Measurements from ENCODE around the gene GNAI3.

The GNAI3 gene

GRCh38 chr1:109502364-109502851, 46.0 kb upstream of the GNAI3 start:
- Histone ChIP-seq H4K5ac (ENCODE audit: low read length) (no peak overlapping the region), H3K27ac (ENCODE audit: low read depth, low read length) (no peak overlapping the region), H3K36me3 (ENCODE audit: control insufficient read depth, insufficient read depth, low read length) (no peaks in the 10 kb centered on the region), H2BK5ac (ENCODE audit: low read length) (no peak overlapping the region), H3K4me3 (ENCODE audit: low read length) (no peak overlapping the region), H3K18ac (ENCODE audit: low read length) (no peak overlapping the region), H2BK120ac (ENCODE audit: low read depth, low read length) (no peak overlapping the region), H2BK15ac (replicated peaks; ENCODE audit: low read depth) (no peak overlapping the region), H3K23ac (ENCODE audit: low read length) (no peak overlapping the region), H2AK5ac (ENCODE audit: low read length) (no peak overlapping the region), H3K9ac (ENCODE audit: low read length) (no peak overlapping the region), H3K4ac (ENCODE audit: low read depth, low read length) (no peak overlapping the region), H3K4me2 (ENCODE audit: low read length) (no peak overlapping the region), H3K79me2 (ENCODE audit: control insufficient read depth, insufficient read depth, low read length) (no peaks in the 10 kb centered on the region), H3K56ac (ENCODE audit: low read length) (no peak overlapping the region), H3K27me3 (ENCODE audit: insufficient read depth, low read length, poor library complexity) (no peaks in the 10 kb centered on the region), H4K8ac (ENCODE audit: low read depth, low read length) (no peak overlapping the region), H3K79me1 (ENCODE audit: low read length) (no peaks in the 10 kb centered on the region), H3K4me1 (ENCODE audit: control insufficient read depth, low read depth, low read length) (peaks cover 2% of the 10 kb centered on the region)
- no peak for DNase-seq
- no CpG with 5 or more reads among the region's 3 CpGs for WGBS (ENCODE audit: extremely low coverage, insufficient coverage, low lambda C conversion rate)

DNA sequence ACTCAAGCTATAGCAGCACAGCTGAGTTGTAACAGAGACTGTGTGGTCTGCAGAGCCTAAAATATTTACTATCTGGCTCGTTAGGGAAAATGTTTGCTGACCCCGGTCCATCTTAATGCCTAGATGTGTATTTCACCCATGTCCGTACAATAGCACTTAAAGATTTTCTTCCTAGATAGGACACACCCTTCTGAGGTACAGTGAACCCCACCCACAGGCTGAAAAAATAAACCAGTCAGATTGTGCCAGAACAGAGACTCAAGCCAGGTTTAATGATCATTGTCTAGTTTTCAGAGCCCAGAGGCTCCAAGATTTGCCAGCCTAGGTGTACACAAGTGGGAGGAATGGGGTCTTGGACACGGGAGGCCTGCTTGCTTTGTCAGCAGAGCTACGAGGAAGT, 44.5 kb upstream of the GNAI3 start:
- Histone ChIP-seq H2BK5ac (ENCODE audit: low read length) (no peak overlapping the region), H3K36me3 (ENCODE audit: control insufficient read depth, insufficient read depth, low read length) (no peaks in the 10 kb centered on the region), H3K4me2 (ENCODE audit: low read length) (no peak overlapping the region), H4K8ac (ENCODE audit: low read depth, low read length) (no peak overlapping the region), H2AK5ac (ENCODE audit: low read length) (no peak overlapping the region), H3K56ac (ENCODE audit: low read length) (no peak overlapping the region), H3K4me1 (ENCODE audit: control insufficient read depth, low read depth, low read length) (peaks cover 2% of the 10 kb centered on the region), H3K18ac (ENCODE audit: low read length) (no peak overlapping the region), H4K5ac (ENCODE audit: low read length) (no peak overlapping the region), H2BK120ac (ENCODE audit: low read depth, low read length) (no peak overlapping the region), H3K9ac (ENCODE audit: low read length) (no peak overlapping the region), H2BK15ac (replicated peaks; ENCODE audit: low read depth) (no peak overlapping the region), H3K4ac (ENCODE audit: low read depth, low read length) (no peak overlapping the region), H3K23ac (ENCODE audit: low read length) (no peak overlapping the region), H3K27ac (ENCODE audit: low read depth, low read length) (no peak overlapping the region), H3K4me3 (ENCODE audit: low read length) (no peak overlapping the region), H3K27me3 (ENCODE audit: insufficient read depth, low read length, poor library complexity) (peaks cover 2% of the 10 kb centered on the region), H3K79me1 (ENCODE audit: low read length) (no peaks in the 10 kb centered on the region), H3K79me2 (ENCODE audit: control insufficient read depth, insufficient read depth, low read length) (no peaks in the 10 kb centered on the region)
- DNase-seq: no peak
- WGBS (ENCODE audit: extremely low coverage, insufficient coverage, low lambda C conversion rate): no CpG with 5 or more reads among the region's 5 CpGs

DNA sequence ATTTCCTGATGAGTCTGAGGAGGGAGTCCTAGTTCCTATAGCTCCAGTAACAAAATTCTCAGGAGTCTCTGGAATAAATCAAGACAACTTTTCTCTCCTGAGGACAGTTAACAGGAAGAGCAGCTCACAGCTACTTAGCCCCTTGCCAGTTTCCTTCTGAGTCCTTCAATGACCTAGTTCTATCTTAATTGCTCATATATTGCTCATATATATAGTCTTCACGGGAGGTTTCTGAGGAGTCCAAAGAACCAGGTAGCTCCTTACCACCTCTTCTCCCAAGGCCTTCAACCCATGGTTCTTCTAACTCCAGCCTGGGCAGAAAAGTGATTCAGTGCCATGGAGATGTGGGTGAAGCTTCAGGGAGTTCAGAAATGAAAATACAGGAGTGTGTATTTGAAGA, 43.4 kb upstream of the GNAI3 start:
- Histone ChIP-seq H3K36me3 (ENCODE audit: control insufficient read depth, insufficient read depth, low read length) (no peaks in the 10 kb centered on the region), H3K79me1 (ENCODE audit: low read length) (no peaks in the 10 kb centered on the region), H3K79me2 (ENCODE audit: control insufficient read depth, insufficient read depth, low read length) (no peaks in the 10 kb centered on the region), H3K27me3 (ENCODE audit: insufficient read depth, low read length, poor library complexity) (peaks cover 2% of the 10 kb centered on the region), H3K9ac (ENCODE audit: low read length) (no peak overlapping the region), H2BK120ac (ENCODE audit: low read depth, low read length) (no peak overlapping the region), H2BK15ac (replicated peaks; ENCODE audit: low read depth) (no peak overlapping the region), H3K4ac (ENCODE audit: low read depth, low read length) (no peak overlapping the region), H4K8ac (ENCODE audit: low read depth, low read length) (no peak overlapping the region), H2BK5ac (ENCODE audit: low read length) (no peak overlapping the region), H3K56ac (ENCODE audit: low read length) (no peak overlapping the region), H3K18ac (ENCODE audit: low read length) (no peak overlapping the region), H3K4me3 (ENCODE audit: low read length) (no peak overlapping the region), H3K4me1 (ENCODE audit: control insufficient read depth, low read depth, low read length) (peaks cover 2% of the 10 kb centered on the region), H3K27ac (ENCODE audit: low read depth, low read length) (no peak overlapping the region), H3K4me2 (ENCODE audit: low read length) (no peak overlapping the region), H3K23ac (ENCODE audit: low read length) (no peak overlapping the region), H2AK5ac (ENCODE audit: low read length) (no peak overlapping the region), H4K5ac (ENCODE audit: low read length) (no peak overlapping the region)
- DNase-seq: no peak
- no CpG with 5 or more reads among the region's 1 CpG for WGBS (ENCODE audit: extremely low coverage, insufficient coverage, low lambda C conversion rate)

- Histone ChIP-seq H3K4ac (ENCODE audit: low read depth, low read length) (no peak overlapping the region), H3K36me3 (ENCODE audit: control insufficient read depth, insufficient read depth, low read length) (no peaks in the 10 kb centered on the region), H2BK15ac (replicated peaks; ENCODE audit: low read depth) (no peak overlapping the region), H4K8ac (ENCODE audit: low read depth, low read length) (no peak overlapping the region), H3K79me2 (ENCODE audit: control insufficient read depth, insufficient read depth, low read length) (no peaks in the 10 kb centered on the region), H3K79me1 (ENCODE audit: low read length) (no peaks in the 10 kb centered on the region), H2AK5ac (ENCODE audit: low read length) (no peak overlapping the region), H3K18ac (ENCODE audit: low read length) (no peak overlapping the region), H3K4me1 (ENCODE audit: control insufficient read depth, low read depth, low read length) (no peaks in the 10 kb centered on the region), H3K4me2 (ENCODE audit: low read length) (no peak overlapping the region), H3K56ac (ENCODE audit: low read length) (no peak overlapping the region), H2BK5ac (ENCODE audit: low read length) (no peak overlapping the region), H3K27me3 (ENCODE audit: insufficient read depth, low read length, poor library complexity) (peaks cover 2% of the 10 kb centered on the region), H3K27ac (ENCODE audit: low read depth, low read length) (no peak overlapping the region), H4K5ac (ENCODE audit: low read length) (no peak overlapping the region), H3K9ac (ENCODE audit: low read length) (no peak overlapping the region), H3K4me3 (ENCODE audit: low read length) (no peak overlapping the region), H3K23ac (ENCODE audit: low read length) (no peak overlapping the region), H2BK120ac (ENCODE audit: low read depth, low read length) (no peak overlapping the region)
- DNase-seq: no peak
- WGBS (ENCODE audit: extremely low coverage, insufficient coverage, low lambda C conversion rate): no CpG with 5 or more reads among the region's 25 CpGs
These were observed 40.2 kb upstream of the GNAI3 start for GRCh38 chr1:109508001-109508872.

GRCh38 chr1:109508873-109509175, 39.6 kb upstream of the GNAI3 start:
- H3K79me1 ChIP-seq (ENCODE audit: low read length): no peaks in the 10 kb centered on the region
- no peak for DNase-seq
- H4K5ac ChIP-seq (ENCODE audit: low read length): no peak overlapping the region
- H2BK5ac ChIP-seq (ENCODE audit: low read length): no peak overlapping the region
- H3K4me1 ChIP-seq (ENCODE audit: control insufficient read depth, low read depth, low read length): no peaks in the 10 kb centered on the region
- H3K18ac ChIP-seq (ENCODE audit: low read length): no peak overlapping the region
- H3K4me3 ChIP-seq (ENCODE audit: low read length): no peak overlapping the region
- H2BK15ac ChIP-seq (replicated peaks; ENCODE audit: low read depth): no peak overlapping the region
- H3K27me3 ChIP-seq (ENCODE audit: insufficient read depth, low read length, poor library complexity): peaks cover 2% of the 10 kb centered on the region
- WGBS (ENCODE audit: extremely low coverage, insufficient coverage, low lambda C conversion rate): no CpG with 5 or more reads among the region's 7 CpGs
- H2BK120ac ChIP-seq (ENCODE audit: low read depth, low read length): no peak overlapping the region
- H4K8ac ChIP-seq (ENCODE audit: low read depth, low read length): no peak overlapping the region
- no peak overlapping the region for H3K56ac ChIP-seq (ENCODE audit: low read length)
- no peak overlapping the region for H2AK5ac ChIP-seq (ENCODE audit: low read length)
- no peak overlapping the region for H3K4ac ChIP-seq (ENCODE audit: low read depth, low read length)
- H3K36me3 ChIP-seq (ENCODE audit: control insufficient read depth, insufficient read depth, low read length): no peaks in the 10 kb centered on the region
- H3K9ac ChIP-seq (ENCODE audit: low read length): no peak overlapping the region
- no peaks in the 10 kb centered on the region for H3K79me2 ChIP-seq (ENCODE audit: control insufficient read depth, insufficient read depth, low read length)
- H3K4me2 ChIP-seq (ENCODE audit: low read length): no peak overlapping the region
- H3K27ac ChIP-seq (ENCODE audit: low read depth, low read length): no peak overlapping the region
- no peak overlapping the region for H3K23ac ChIP-seq (ENCODE audit: low read length)
